ENCODE data around the gene USP6NL. TPM values are rescaled to one million over a fixed set of nuclear protein-coding genes. Genes with fewer than 3 reads are reported as not detected.

USP6NL gene
- total RNA-seq, 1 donor from 2014 or later = 20.0 TPM

GRCh38 chr10:11597470-11597869, 14.0 kb downstream of the USP6NL start:
- DNase-seq = no peak
- H3K4me1 ChIP-seq = peaks cover 10% of the 10 kb centered on the region
- no peak overlapping the region for H3K27ac ChIP-seq
- no peak for ATAC-seq
- no peaks in the 10 kb centered on the region for H3K9me3 ChIP-seq
- H3K36me3 ChIP-seq = no peaks in the 10 kb centered on the region
- no peak overlapping the region for H3K4me3 ChIP-seq
- H3K27me3 ChIP-seq (ENCODE audit: low read depth) = no peaks in the 10 kb centered on the region
- intact Hi-C loops (cut with DNase I) = no loop called here
- TF ChIP-seq, protein P1, sequence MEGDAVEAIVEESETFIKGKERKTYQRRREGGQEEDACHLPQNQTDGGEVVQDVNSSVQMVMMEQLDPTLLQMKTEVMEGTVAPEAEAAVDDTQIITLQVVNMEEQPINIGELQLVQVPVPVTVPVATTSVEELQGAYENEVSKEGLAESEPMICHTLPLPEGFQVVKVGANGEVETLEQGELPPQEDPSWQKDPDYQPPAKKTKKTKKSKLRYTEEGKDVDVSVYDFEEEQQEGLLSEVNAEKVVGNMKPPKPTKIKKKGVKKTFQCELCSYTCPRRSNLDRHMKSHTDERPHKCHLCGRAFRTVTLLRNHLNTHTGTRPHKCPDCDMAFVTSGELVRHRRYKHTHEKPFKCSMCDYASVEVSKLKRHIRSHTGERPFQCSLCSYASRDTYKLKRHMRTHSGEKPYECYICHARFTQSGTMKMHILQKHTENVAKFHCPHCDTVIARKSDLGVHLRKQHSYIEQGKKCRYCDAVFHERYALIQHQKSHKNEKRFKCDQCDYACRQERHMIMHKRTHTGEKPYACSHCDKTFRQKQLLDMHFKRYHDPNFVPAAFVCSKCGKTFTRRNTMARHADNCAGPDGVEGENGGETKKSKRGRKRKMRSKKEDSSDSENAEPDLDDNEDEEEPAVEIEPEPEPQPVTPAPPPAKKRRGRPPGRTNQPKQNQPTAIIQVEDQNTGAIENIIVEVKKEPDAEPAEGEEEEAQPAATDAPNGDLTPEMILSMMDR (IDR thresholded peaks at IDR 0.05) = no peak

- intact Hi-C loops (cut with DNase I) = no loop called here
- ATAC-seq (peak in 1 of 2 donors; percentile 76), DNase-seq (no peak)
- H3K27ac ChIP-seq = no peak overlapping the region
- no peaks in the 10 kb centered on the region for H3K9me3 ChIP-seq
- TF ChIP-seq, protein P1 (IDR thresholded peaks at IDR 0.05) = no peak
- H3K4me1 ChIP-seq = peaks cover 8% of the 10 kb centered on the region
- no peak overlapping the region for H3K4me3 ChIP-seq
- H3K27me3 ChIP-seq (ENCODE audit: low read depth) = no peaks in the 10 kb centered on the region
- H3K36me3 ChIP-seq = no peaks in the 10 kb centered on the region
These were observed 16.1 kb downstream of the USP6NL start for GRCh38 chr10:11595395-11595692.

GRCh38 chr10:11594589-11595394, 16.7 kb downstream of the USP6NL start:
- H3K4me1 ChIP-seq = peaks cover 8% of the 10 kb centered on the region
- no peaks in the 10 kb centered on the region for H3K27me3 ChIP-seq (ENCODE audit: low read depth)
- H3K27ac ChIP-seq = no peak overlapping the region
- ATAC-seq (peak; percentile 38 to 60), DNase-seq (no peak)
- H3K36me3 ChIP-seq = no peaks in the 10 kb centered on the region
- H3K4me3 ChIP-seq = no peak overlapping the region
- intact Hi-C loops (cut with DNase I) = no loop called here
- TF ChIP-seq, protein P1 (IDR thresholded peaks at IDR 0.05) = no peak
- H3K9me3 ChIP-seq = no peaks in the 10 kb centered on the region

GRCh38 chr10:11593612-11594011, 17.8 kb downstream of the USP6NL start:
- Histone ChIP-seq H3K9me3 (no peaks in the 10 kb centered on the region), H3K27me3 (ENCODE audit: low read depth) (no peaks in the 10 kb centered on the region), H3K27ac (no peak overlapping the region), H3K36me3 (no peaks in the 10 kb centered on the region), H3K4me3 (no peak overlapping the region), H3K4me1 (peaks cover 8% of the 10 kb centered on the region)
- ATAC-seq (peak; percentile 32 to 73), DNase-seq (no peak)
- TF ChIP-seq, protein P1 (IDR thresholded peaks at IDR 0.05) = no peak
- intact Hi-C loops (cut with DNase I) = no loop called here

GRCh38 chr10:11589738-11590137, 21.7 kb downstream of the USP6NL start:
- ATAC-seq = no peak
- intact Hi-C loops (cut with DNase I) = no loop called here
- H3K4me3 ChIP-seq = no peak overlapping the region
- no peak for DNase-seq
- peaks cover under 1% of the 10 kb centered on the region for H3K4me1 ChIP-seq
- H3K27ac ChIP-seq = no peak overlapping the region
- H3K36me3 ChIP-seq = no peaks in the 10 kb centered on the region
- TF ChIP-seq, protein P1 (IDR thresholded peaks at IDR 0.05) = no peak
- no peaks in the 10 kb centered on the region for H3K9me3 ChIP-seq
- H3K27me3 ChIP-seq (ENCODE audit: low read depth) = no peaks in the 10 kb centered on the region
